SJCRH30 (cell line): ENCODE results near the gene GSAP. TPM values are rescaled to one million over a fixed set of nuclear protein-coding genes. Genes with fewer than 3 reads are reported as not detected.

Experiments used
- DNase-seq, 2 experiments: peaks; one replicate each; pipeline ENCODE4 v3.0.0-alpha.2; 2015 to 2020
- H3K27ac ChIP-seq: fragments of 250-450 bp; sonication (Bioruptor Pico); 2 replicates; pipeline ENCODE4 v1.5.1; 2020; ENCODE audit warnings: mild to moderate bottlenecking, moderate library complexity
- H3K27me3 ChIP-seq: fragments of 250-450 bp; sonication (Bioruptor Pico); 2 replicates; pipeline ENCODE4 v1.5.1; 2020; ENCODE audit warnings: mild to moderate bottlenecking, moderate library complexity
- H3K36me3 ChIP-seq: fragments of 250-450 bp; sonication (Bioruptor Pico); 2 replicates; pipeline ENCODE4 v1.5.1; 2020; ENCODE audit warnings: mild to moderate bottlenecking, moderate library complexity
- H3K4me1 ChIP-seq: fragments of 250-450 bp; sonication (Bioruptor Pico); 2 replicates; pipeline ENCODE4 v1.5.1; 2020; ENCODE audit warnings: mild to moderate bottlenecking, moderate library complexity
- H3K4me3 ChIP-seq: fragments of 250-450 bp; sonication (Bioruptor Pico); 2 replicates; pipeline ENCODE4 v1.5.1; 2020; ENCODE audit warnings: mild to moderate bottlenecking, moderate library complexity
- H3K9me3 ChIP-seq: fragments of 250-450 bp; sonication (Bioruptor Pico); replicated peaks from 2 replicates; pipeline ENCODE4 v1.5.1; 2020; ENCODE audit warnings: mild to moderate bottlenecking, moderate library complexity
- total RNA-seq: library from RNA; depleted of rRNA; stranded (reverse); fragments of >200 nt; shearing (Covaris generic); gene quantifications from 2 replicates; pipeline ENCODE4 v1.2.3, GENCODE V29; 2014

The GSAP gene
- total RNA-seq, 1 experiment from 2014 or later, result not detected

DNA sequence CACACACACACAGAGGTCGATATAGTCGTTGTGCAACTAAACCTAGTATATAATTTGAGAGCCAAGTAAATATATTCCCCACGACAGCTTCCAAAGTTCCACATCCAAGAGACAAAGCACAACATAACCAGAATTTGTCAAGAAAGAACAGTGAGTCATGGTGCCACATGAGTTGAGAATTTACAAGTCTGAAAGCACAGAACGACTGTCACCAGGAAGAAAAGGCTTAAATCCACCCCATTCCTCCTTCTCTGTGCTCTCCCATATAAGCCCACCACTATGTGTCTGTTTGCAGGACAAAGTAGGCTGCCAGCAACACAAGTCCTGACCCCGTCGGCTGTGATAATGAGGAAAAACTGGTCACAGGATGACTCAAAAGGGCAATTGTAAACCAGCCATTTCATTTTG, 32.8 kb downstream of the GSAP start:
- Histone ChIP-seq H3K9me3 (no peaks in the 10 kb centered on the region), H3K27me3 (no peaks in the 10 kb centered on the region), H3K4me1 (0 out of 2 replicates have a peak, but pooled peaks cover 1% of the 10 kb centered on the region), H3K4me3 (no peak overlapping the region), H3K27ac (no peak overlapping the region), H3K36me3 (no peaks in the 10 kb centered on the region)
- DNase-seq, result no peak

DNA sequence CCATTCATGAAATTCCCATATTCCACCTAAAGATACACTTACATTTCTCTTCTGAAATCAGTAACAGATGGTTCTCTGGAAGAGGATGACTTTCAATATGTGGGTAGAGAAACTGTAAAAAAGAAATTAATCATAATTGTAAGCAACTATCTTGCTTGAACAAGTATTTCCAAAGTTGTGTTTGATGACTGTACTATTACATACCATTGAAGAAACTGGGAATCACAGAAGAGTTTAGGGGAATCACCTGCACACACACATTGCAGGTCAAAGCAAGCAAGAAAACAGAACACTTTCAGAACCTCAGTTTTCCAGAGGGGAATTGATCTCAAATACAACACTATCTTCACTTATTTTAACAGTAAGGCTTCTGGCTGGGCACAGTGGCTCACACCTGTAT, 33.6 kb downstream of the GSAP start:
- no peak for DNase-seq
- H3K36me3 ChIP-seq, result no peaks in the 10 kb centered on the region
- no peaks in the 10 kb centered on the region for H3K9me3 ChIP-seq
- no peak overlapping the region for H3K27ac ChIP-seq
- no peaks in the 10 kb centered on the region for H3K27me3 ChIP-seq
- H3K4me1 ChIP-seq, result no peaks in the 10 kb centered on the region
- no peak overlapping the region for H3K4me3 ChIP-seq

DNA sequence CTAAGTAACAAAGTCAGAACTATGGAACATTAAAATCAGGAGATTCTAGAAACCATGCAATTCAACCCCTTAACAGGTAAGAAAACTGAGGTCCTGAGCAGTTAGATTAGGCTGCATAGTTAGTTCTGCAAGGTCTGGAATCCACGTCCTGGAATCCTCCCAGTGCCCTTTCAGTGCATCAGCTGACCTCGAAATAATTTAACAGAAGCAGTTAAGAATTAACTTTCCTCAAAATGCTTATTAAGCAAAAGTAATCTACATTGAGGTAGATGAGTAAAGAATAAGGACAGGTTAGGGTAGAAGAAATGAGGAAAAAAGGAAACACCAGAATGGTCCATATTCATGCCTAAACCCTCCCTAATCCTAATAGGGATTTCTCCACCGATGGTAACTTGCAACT, 37.6 kb downstream of the GSAP start:
- Histone ChIP-seq H3K27me3 (no peaks in the 10 kb centered on the region), H3K9me3 (no peaks in the 10 kb centered on the region), H3K27ac (no peak overlapping the region), H3K4me1 (no peaks in the 10 kb centered on the region), H3K36me3 (no peaks in the 10 kb centered on the region), H3K4me3 (no peak overlapping the region)
- DNase-seq, result no peak

DNA sequence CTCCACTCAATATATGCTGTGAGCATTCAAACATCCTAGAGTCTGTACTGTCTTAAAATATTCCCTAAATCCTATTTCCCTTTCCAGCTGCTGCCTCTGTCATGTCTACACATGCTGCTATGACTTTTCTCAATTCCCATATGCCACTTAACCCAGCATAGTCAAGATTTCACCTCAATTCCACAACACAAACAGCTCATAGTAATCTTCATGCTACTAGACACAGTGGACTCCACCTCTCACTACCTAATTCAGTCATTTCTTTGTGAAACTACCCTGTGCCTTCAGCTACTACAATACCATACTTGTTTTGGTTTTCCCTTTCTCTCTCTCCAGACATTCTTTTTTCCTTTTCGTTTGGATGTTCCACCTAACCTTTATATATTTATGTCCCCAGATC, 45.5 kb downstream of the GSAP start:
- H3K27ac ChIP-seq, result no peak overlapping the region
- no peaks in the 10 kb centered on the region for H3K4me1 ChIP-seq
- no peaks in the 10 kb centered on the region for H3K27me3 ChIP-seq
- peaks cover 7% of the 10 kb centered on the region; the same call in 1 of the 2 replicates for H3K9me3 ChIP-seq
- no peak overlapping the region for H3K4me3 ChIP-seq
- no peaks in the 10 kb centered on the region for H3K36me3 ChIP-seq
- DNase-seq, result no peak

DNA sequence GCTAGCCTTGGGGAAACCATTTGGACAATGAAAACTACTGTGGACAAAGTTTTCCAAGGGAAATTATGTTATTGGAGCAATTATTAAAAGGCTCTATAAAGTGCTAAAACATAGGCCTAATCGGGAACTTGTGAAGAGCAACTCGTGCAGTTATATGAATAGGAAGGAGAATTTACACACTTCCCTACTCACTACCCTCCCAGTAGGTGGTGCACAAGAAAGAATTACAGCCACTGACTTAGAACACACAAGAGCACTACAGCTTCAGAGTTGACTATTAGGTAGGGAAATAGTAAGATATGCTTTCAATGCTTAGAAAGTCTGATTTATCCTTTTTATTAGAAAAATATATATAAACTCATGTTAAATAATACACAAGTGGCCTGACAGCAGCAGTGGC, 47.2 kb downstream of the GSAP start:
- Histone ChIP-seq H3K36me3 (no peaks in the 10 kb centered on the region), H3K4me3 (no peak overlapping the region)
- DNase-seq, result peak in 1 of 2 experiments; percentile 14

DNA sequence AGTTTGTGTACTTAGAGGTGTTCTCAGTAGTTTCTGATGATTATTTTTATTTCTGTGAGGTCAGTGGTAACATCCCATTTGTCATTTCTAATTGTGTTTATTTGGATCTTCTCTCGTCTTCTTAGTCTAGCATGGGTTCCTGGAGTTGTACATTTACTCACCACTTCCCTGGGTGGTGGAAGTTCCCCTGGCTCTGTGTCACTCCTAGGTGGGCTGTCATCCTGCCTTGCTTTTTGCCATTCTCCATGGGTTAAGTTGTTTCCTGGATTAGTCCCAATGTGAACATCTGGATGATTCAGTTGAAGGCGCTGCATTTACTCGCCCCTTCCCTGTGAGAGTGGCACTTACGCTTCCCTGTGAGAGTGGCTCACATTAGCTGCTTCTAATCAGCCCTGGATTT, 48.2 kb downstream of the GSAP start:
- Histone ChIP-seq H3K9me3 (peaks cover 7% of the 10 kb centered on the region; the same call in 1 of the 2 replicates), H3K4me1 (no peaks in the 10 kb centered on the region), H3K27me3 (no peaks in the 10 kb centered on the region), H3K27ac (no peak overlapping the region), H3K4me3 (no peak overlapping the region), H3K36me3 (no peaks in the 10 kb centered on the region)
- DNase-seq, result no peak

More for the DNA sequence above, 47.2 kb downstream of the GSAP start:
- no peak overlapping the region for H3K27ac ChIP-seq
- H3K9me3 ChIP-seq, result peaks cover 7% of the 10 kb centered on the region; the same call in 1 of the 2 replicates
- no peaks in the 10 kb centered on the region for H3K4me1 ChIP-seq
- no peaks in the 10 kb centered on the region for H3K27me3 ChIP-seq

DNA sequence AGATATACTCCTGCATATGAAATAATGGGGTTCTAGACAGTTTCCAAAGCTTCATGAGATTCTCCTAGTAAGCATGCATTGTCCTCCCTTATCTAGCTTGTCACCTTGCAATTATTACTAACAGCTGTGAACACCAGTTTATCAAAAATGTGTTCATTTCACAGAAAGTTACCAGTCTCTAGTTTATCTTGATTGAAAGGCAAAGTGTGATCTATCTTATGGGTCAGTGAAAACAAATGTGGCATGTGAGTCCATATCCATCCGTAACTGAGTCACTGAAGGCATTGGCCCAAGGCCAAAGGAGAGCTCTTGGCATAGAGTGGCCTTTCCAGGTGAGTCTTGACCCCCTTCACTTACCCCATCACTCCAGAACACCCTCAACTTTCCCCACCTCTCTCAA, 53.2 kb downstream of the GSAP start:
- H3K4me3 ChIP-seq, result no peak overlapping the region
- no peak overlapping the region for H3K27ac ChIP-seq
- no peaks in the 10 kb centered on the region for H3K36me3 ChIP-seq
- 0 out of 2 replicates have a peak, but pooled peaks cover 4% of the 10 kb centered on the region for H3K4me1 ChIP-seq
- no peaks in the 10 kb centered on the region for H3K27me3 ChIP-seq
- H3K9me3 ChIP-seq, result peaks cover 7% of the 10 kb centered on the region; the same call in 1 of the 2 replicates
- DNase-seq, result no peak

DNA sequence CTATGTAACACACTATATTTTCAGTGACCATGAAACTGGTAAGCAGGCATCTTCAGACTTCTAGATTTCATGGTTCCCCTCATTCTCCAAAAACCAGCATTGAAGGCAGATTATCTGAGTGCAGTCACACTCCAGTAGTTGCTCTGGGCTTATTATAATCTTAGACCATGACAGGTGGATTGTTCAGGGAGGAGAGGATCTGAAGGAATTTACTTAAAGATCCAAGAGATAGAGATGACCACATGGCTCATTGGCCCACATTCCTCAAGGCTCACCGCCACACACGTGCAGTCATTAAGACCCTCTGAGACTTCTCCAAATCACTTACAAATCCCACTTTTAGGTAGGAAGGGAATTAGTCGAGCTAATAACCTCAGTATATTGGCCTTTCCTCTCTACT, 55.2 kb downstream of the GSAP start:
- H3K9me3 ChIP-seq, result no peaks in the 10 kb centered on the region
- 0 out of 2 replicates have a peak, but pooled peaks cover 4% of the 10 kb centered on the region for H3K4me1 ChIP-seq
- H3K4me3 ChIP-seq, result no peak overlapping the region
- DNase-seq, result peak in 1 of 2 experiments; percentile 25
- H3K27me3 ChIP-seq, result no peaks in the 10 kb centered on the region
- no peak overlapping the region for H3K27ac ChIP-seq
- no peaks in the 10 kb centered on the region for H3K36me3 ChIP-seq

DNA sequence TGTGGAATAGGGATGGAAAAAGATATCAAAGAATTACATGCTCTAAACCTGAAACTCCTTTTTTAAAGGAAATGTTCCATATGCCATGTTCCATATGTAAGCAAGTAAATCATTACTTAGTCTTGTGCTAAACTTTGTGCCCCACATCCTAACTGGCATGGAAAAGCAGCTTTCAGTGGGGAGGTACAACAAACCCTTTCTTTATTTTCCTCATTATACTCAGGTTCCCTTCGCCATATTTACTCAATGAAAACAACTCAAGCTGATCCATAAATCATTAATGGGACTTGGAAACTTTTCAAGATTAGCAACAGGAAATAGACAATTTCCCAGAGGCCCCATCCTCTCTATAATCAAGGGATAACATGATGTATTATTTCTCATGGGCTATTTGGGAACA, 56.0 kb downstream of the GSAP start:
- Histone ChIP-seq H3K4me3 (no peak overlapping the region), H3K9me3 (no peaks in the 10 kb centered on the region), H3K4me1 (0 out of 2 replicates have a peak, but pooled peaks cover 4% of the 10 kb centered on the region), H3K27me3 (no peaks in the 10 kb centered on the region), H3K27ac (no peak overlapping the region), H3K36me3 (no peaks in the 10 kb centered on the region)
- DNase-seq, result no peak

DNA sequence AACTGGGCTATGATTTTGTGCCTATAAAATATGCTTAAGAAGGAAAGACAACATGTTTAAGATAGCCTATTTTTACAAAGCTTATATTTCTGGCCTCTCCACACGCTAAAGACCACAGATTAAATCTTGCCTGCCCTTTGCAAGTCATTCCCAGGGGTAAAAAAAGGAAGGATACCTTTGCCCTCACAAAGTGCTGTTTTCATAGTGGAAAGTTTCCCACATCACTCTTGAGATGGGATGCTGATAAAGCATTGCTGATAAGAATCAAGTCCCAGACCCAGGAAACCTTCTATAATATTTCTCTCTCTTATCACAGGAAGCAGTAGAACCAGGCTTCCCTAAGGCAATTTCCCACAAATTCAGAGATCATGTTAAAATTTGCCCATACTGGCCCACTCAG, 56.5 kb downstream of the GSAP start:
- no peak overlapping the region for H3K27ac ChIP-seq
- H3K4me1 ChIP-seq, result 0 out of 2 replicates have a peak, but pooled peaks cover 4% of the 10 kb centered on the region
- no peaks in the 10 kb centered on the region for H3K36me3 ChIP-seq
- no peak for DNase-seq
- H3K9me3 ChIP-seq, result no peaks in the 10 kb centered on the region
- H3K27me3 ChIP-seq, result 0 out of 2 replicates have a peak, but pooled peaks cover 2% of the 10 kb centered on the region
- no peak overlapping the region for H3K4me3 ChIP-seq

DNA sequence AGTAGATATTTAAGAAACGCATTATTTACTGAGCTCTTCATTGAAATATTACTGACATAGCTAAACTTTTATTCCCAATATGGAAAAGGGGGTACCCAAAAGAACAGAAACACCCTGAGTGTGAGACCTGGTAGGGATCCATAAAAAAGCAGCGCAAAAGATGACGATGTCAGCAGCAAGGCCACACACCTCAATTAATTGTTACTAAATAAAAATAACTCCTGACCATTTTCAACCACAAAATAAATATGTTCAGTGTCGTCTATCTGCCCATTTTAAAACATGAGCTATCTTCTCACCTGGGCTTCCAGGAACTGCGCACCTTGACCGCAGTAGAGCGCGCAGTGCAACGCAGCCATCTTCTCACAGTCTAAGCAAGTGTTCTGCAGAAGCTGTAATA, 61.2 kb downstream of the GSAP start:
- Histone ChIP-seq H3K36me3 (no peaks in the 10 kb centered on the region), H3K27ac (no peak overlapping the region), H3K4me3 (no peak overlapping the region), H3K4me1 (no peaks in the 10 kb centered on the region), H3K9me3 (no peaks in the 10 kb centered on the region), H3K27me3 (0 out of 2 replicates have a peak, but pooled peaks cover 3% of the 10 kb centered on the region)
- DNase-seq, result no peak

DNA sequence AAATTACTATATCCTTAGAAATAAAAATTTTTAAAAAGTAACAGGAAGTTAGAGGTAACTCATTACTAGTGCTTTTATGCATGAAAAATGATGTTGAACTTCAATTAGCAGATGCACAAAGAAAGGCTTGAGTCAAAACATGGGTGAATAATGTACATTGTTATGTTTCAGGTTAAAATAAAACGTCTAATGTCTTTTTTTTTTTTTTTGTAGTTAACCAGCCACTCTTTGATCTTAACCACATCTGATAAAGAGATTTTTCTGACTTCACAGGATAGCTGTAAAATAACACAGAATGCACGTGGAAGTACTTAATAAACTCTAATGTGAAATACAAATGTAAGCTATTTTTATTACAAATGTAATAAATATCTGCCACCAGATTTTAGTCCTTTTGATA, 61.7 kb downstream of the GSAP start:
- H3K27me3 ChIP-seq, result 0 out of 2 replicates have a peak, but pooled peaks cover 3% of the 10 kb centered on the region
- DNase-seq, result no peak
- H3K4me3 ChIP-seq, result no peak overlapping the region
- no peaks in the 10 kb centered on the region for H3K36me3 ChIP-seq
- no peaks in the 10 kb centered on the region for H3K9me3 ChIP-seq
- no peaks in the 10 kb centered on the region for H3K4me1 ChIP-seq
- no peak overlapping the region for H3K27ac ChIP-seq

DNA sequence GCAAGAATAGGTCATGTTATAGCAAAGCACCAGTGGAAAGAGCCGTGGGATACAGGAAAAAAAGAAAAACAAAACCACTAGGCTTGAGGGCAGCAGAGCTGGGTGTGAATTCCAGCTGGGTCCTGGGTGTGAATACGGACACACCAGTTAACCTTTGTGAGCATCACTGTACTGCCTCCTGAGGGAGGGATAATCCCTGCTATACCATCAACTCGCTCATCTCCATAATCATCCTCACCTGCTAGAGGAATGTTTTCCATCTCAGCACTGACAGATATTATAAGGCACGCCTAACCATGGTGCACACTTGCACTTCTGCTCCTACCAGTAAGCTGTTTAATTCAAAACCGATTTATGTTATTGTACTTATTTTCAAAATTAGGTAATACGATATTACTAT, 62.2 kb downstream of the GSAP start:
- H3K27ac ChIP-seq, result no peak overlapping the region
- DNase-seq, result no peak
- H3K9me3 ChIP-seq, result no peaks in the 10 kb centered on the region
- 0 out of 2 replicates have a peak, but pooled peaks cover 3% of the 10 kb centered on the region for H3K27me3 ChIP-seq
- no peaks in the 10 kb centered on the region for H3K36me3 ChIP-seq
- peaks cover 4% of the 10 kb centered on the region; the same call in 1 of the 2 replicates for H3K4me1 ChIP-seq
- no peak overlapping the region for H3K4me3 ChIP-seq

DNA sequence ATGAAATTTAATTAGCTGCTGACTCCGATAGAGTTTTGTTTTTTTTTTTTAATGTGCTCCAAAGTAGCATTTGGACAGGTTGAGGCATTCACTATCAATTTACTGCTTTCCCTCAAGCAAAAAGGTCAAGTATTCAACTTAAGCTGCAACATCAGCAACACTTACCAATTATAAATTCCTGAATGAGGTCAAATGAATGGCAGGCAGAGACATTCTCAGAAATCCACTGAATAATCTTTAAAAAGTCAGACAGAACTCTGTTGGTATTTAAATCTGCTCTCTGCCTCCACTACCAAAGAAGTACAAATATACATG, 62.8 kb downstream of the GSAP start:
- Histone ChIP-seq H3K36me3 (no peaks in the 10 kb centered on the region), H3K27me3 (0 out of 2 replicates have a peak, but pooled peaks cover 3% of the 10 kb centered on the region), H3K4me1 (peaks cover 9% of the 10 kb centered on the region; the same call in 1 of the 2 replicates)

DNA sequence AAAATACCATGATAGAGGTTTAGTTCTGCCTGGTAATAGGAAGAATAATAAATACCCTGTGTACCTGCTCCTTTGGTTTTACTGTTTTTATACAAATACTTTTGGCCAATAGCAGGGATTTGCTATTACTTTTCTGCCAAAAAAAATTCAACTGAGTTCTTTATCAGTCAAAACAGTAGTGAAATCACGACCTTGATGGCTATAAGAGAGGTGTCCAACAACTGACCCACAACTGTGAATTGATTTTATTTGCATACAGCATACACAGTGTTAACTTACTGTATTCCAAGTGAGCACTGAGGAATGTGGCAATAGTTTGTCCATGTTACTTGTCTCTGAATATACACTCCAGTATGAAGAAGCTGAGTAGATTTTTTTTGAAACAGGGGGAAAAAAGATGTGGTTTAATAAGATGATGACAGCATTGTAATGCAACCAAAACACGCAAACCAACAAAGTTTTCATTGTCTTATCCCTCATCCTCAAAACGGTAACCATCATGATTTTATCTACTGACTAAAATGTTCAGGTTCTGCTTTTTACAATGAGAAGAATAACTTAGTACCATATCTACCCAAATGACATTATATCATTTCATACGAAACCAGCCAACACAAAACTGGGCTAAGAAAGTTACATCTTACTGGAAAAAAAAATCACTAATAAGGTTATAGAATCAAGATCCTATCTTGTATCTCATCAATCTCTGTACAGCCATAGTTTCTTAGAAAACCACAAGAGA, 63.3 kb downstream of the GSAP start:
- no peak for DNase-seq
- Histone ChIP-seq H3K27me3 (0 out of 2 replicates have a peak, but pooled peaks cover 3% of the 10 kb centered on the region), H3K27ac (no peak overlapping the region), H3K4me1 (peaks cover 10% of the 10 kb centered on the region; the same call in 1 of the 2 replicates), H3K4me3 (no peak overlapping the region), H3K36me3 (no peaks in the 10 kb centered on the region), H3K9me3 (no peaks in the 10 kb centered on the region)

More for the DNA sequence above, 62.8 kb downstream of the GSAP start:
- Histone ChIP-seq H3K27ac (no peak overlapping the region), H3K9me3 (no peaks in the 10 kb centered on the region), H3K4me3 (no peak overlapping the region)
- no peak for DNase-seq
